GM18861 (cell line): ENCODE measurements around the gene CSTF3.
"Not testable (repeated sequence)": the region's sequence is repeated elsewhere in the genome, so short reads cannot be mapped to it uniquely, and the experiment has no call there.

Experiments
- ATAC-seq: cut with Tn5 transposase; IDR thresholded peaks from one replicate; pipeline ENCODE4 v1.9.1; 2021; ENCODE audit not compliant: unreplicated experiment

Gene CSTF3

DNA sequence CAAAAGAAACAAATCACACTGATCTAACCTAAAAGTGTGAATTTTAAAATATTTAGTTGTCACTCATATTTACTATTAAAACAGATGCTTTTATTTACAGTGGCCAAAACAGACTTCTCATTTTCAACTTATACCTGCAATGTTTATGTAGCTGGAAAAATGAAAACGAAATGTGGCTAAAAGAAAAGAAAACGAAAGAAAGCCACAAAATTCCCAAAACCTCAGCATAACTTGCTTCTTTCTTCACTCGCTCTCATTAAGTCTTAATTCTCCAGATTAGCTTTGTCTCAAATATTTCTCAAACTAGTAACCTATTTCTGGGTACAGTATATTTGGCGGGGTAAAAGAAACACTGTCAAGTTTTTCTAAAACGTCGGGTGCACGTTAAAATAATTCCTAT is 693 bp downstream of the CSTF3 start:
- ATAC-seq: no peak

DNA sequence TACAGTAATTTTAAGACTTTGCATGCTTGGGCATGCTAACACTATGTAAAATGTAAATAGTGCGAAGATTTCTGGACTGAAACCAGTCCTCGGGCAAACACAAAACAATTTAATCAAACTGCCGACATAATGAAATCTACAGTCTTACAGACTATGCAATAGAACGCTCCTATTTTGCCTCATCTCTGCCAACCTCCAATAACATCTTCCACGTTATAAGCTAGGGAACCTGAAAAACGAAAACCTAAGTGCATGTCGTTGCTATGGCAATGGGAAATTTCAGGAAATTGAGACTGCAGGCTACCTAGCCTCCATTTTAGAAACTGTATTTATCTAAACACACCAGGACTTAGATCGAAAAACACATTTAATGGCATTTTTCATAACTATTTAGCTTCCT is 1.1 kb downstream of the CSTF3 start:
- ATAC-seq: no peak

DNA sequence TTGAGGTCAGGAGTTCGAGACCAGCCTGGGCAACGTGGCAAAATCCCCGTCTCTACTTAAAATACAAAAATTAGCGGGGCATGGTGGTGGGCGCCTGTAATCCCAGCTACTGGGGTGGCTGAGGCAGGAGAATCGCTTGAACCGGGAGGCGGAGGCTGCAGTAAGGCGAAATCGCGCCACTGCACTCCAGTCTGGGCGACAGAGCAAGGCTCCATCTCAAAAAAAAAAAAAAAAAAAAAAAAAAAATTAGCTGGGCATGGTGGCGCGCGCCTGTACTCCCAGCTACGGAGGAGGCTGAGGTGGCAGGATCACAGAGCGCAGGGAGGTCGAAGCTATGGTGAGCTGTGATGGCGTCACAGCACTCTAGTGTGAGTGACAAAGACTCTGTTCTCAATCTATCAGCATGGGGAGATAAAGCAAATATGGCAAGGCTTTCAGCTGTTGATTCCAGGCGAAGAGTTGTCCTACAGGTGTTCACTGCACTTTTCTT is 1.9 kb downstream of the CSTF3 start:
- not testable (repeated sequence) for ATAC-seq

DNA sequence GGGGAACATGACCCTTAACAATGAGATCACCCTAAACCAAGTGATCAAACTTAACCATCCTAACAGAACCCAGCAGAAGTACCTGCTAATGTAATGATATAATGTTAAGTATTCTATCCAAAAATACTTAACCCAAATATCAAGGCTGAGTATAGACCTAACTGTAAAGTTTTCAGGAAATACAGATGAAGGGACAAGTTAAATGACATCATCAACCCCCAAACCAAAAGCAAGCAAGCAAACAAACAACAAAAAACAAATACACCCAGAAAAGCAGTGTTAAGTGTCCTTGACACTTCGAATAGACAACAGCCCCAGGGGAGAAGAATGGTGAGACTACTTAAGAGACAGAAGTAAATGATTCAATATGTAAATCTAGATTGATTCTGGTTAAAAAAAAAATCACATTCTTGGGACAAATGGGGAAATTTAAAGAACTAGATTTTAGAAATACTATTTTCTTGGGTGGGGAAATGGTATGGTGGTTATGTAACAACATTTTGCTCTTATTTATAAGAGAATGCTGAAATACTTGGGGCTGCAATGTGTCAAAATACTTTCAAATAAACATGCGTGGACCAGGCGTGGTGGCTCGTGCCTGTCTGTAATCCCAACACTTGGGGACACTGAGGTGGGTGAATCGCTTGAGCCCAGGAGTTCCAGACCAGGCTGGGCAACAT is 2.5 kb downstream of the CSTF3 start:
- peak; percentile 30 for ATAC-seq

DNA sequence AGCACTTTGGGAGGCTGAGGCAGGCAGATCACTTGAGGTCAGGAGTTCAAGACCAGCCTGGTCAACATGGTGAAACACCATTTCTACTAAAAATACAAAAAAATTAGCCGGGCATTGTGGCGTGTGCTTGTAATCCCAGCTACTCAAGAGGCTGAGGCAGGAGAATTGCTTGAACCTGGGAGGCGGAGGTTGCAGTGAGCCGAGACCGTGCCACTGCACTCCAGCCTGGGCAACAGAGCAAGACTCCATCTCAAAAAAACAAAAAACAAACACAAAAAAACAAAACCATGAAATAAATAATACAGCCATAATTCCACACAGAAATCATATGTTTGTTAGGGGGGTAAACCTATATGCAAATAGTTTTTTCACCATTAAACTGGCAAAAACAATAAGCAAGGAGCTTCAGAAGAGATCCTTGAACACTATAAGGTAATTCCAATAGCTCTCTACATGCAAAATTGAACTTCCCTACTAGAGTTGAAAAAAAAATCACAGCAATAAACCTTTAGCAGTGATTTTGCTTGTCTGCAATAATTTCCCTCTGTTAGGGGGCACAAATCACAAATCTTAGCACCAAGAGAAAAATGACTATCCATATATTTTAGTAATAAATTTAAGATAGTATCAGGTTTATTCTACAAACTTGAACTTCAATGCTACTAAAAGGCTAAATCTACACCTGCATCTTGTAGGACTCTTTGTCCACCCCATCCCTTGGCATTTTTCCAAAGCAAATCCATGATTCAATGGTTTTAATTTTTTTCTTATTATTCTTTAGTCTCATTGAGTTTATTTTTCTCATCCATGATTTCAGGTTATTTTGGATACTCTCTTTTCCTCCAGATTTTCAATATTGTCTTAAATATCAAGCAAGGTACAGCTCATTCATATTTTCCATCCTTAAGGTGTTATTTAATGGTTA is 3.9 kb downstream of the CSTF3 start:
- ATAC-seq: no peak

DNA sequence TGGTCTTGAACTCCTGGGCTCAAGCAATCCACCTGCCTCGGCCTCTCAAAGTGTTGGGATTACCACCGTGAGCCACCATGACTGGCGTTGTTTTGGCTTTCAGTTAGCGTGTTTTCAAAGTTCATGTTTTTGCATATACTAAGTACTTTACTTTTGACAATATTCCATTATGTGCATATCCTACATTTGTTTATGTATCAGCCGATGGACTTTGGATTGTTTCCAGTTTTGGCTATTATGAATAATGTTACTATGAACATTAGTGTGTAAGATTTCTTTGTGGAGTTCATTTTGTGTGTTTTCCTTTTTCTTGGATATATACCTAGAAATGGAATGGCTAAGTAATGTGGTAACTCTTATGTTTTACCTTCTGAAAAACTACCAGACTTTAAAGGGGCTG is 9.9 kb downstream of the CSTF3 start:
- no peak for ATAC-seq

DNA sequence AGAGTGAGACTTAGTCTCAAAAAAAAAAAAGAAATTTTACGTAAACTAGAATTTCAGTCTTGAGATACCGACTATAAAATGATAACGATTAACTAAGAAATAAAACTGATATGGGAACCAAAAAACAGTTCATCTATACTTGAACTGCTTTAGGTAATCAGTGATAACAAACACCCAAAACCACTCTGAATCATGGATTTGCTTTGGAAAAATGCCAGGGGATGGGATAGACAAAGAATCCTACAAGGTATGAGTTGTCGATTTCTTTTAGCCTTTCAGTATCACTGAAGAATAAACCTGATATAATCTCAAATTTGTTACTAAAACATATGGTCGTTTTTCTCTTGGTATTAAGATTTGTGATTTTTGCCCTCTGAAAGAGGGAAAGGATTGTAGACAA is 13.7 kb downstream of the CSTF3 start:
- no peak for ATAC-seq

DNA sequence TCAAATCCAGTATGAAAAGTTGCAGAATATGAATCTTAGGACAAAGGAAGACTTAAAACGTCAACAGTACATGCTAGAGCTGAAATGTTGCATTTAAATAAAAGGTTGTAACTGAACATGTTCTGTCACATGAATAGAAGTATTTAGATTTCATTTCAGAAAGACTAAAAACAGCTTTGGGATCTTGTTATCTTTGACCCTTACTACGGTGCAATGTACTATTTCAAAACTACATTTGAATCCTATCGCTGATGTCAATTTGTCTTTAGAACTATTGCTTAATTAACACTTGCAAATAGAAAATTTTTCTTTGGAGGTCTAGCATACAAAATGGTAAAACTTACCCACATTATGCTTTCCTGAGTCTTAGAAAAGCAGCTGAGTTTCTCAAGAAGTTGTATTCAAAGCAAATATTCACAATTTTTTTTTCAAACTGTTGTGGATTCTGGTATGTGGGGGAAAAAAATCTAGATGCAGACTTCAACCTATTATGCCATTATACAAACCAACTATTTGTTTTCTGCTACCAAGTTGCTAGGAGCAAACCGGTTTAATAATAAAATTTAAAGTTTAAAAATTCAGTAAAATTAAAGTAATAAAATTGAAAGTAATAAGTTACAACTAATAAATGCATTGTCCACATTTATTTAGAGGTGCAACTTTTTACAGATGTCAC is 25.4 kb downstream of the CSTF3 start:
- no peak for ATAC-seq

DNA sequence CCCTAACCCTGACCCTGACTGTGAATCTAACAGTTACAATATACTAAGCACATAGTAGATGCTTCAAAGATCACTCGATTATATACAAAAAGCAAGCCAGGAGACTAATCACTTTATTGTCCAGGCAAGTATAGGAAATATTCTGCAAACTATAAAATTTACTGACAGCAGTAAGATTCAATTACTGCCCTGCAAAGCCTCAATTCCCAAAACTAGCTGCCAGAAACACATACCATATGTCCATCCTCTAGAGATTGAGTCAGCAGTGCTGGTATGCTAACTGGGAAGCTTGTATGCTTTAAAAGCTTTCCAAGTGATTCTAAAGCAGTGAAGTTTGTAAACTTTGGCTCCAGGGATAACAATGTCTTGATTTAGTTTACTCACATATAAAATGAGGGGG is 26.1 kb downstream of the CSTF3 start:
- no peak for ATAC-seq

DNA sequence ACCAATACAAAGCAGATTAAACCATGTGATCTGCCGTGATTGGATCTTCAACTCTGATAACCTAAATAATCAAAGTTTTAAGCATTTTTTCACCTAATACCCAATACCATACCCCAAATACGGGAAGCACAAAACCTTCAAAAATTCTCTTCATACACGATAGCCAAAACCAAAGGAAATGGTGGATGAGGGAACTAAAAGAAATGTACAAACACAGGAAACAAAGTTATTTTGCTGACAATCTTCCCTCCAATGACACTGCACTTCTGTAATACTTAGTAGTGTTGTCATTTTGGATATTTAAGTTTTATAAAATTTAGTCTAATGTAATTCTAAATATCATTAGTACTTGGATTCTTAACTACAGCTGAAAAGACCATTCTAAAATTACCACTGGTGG is 27.0 kb downstream of the CSTF3 start:
- no peak for ATAC-seq

DNA sequence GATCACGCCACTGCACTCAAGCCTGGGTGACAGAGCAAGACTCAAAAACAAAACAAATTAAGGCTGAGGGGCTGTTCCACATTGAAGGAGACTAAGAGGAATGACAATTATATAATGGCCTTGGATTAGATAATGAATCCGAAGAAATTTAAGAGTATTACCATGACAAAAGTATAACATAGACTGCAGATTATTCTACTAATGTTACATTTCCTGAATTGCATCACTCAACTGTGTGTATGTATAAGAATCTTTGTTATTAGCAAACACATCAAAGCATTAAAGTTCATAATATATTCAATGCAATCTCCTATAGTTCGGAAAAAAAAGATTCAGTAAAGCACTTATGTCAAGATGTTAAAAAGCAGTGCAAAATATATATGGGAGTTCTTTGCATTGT is 27.5 kb downstream of the CSTF3 start:
- no peak for ATAC-seq

DNA sequence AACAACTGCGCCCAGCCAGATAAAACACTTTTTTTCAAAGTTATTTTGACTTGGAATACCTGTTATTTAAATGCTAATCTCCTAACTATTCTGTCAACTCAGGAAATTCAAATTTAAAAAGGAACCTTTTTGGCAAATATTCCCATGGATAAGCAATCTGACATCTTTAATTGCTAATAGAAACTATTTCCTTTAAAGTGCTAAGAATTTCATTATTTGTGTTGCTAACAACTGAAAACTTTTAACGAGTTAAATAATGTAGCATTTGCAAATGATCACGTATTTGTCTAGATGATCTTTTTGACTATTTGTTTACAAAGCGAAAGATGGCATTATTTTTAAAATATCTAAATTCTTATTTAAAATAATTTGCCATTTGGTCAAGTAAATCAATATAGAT is 28.8 kb downstream of the CSTF3 start:
- no peak for ATAC-seq

DNA sequence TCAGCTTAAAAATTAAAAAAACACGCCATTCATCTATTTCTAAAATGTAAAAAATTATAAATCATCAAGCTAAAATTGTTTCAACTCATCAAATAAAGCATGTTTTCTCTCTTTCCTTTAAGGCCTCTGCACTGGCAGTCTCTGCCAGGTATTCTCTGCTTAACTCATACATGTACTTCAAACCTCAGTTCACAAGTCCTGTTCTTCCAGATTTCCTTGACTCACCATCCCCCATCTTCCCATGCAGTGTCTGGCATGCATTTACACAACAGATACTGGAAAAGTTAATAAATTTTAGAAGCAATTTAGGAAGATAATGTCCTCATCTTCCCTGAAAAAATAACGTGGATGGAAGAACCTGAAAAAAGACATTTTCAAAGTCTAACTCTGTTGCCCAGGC is 32.5 kb downstream of the CSTF3 start:
- ATAC-seq: no peak

DNA sequence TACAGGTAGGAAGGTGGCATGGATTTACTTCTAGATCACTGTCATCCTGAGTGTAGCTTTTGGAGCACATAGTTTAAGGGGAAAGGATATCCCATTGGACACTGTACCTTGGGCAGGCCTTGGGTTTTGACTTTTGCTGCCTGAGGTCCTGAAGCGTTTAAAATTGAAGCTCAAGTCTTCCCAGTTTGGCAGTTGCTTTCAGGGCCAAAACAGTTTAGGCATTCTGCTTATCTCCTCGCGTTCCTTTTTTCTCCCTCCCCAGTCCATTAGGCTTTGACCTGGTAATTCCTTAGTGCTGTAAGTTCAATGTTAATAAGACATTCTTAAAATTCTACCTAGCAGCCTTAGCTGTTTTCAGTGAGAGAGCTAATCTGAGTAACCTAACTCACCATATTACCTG is 35.7 kb downstream of the CSTF3 start:
- ATAC-seq: no peak

DNA sequence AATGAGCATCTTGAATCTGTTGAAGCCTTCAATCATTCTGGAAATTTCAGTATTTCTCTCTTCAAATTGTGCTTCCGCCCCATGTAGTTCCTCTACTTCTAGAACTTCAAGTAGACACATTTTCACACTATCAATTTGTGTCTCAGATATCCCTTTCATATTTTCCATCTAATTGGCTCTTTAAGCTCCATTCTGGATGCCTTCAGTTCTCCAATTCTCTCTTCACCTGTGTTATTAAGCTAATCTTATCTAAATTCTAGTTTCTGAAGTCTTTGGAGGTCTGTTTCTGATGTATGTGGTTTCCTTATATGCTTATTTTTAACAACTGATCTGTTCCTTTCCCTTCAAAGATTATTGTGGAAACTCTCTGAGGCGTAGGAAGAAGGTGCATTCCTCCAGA is 36.3 kb downstream of the CSTF3 start:
- no peak for ATAC-seq

DNA sequence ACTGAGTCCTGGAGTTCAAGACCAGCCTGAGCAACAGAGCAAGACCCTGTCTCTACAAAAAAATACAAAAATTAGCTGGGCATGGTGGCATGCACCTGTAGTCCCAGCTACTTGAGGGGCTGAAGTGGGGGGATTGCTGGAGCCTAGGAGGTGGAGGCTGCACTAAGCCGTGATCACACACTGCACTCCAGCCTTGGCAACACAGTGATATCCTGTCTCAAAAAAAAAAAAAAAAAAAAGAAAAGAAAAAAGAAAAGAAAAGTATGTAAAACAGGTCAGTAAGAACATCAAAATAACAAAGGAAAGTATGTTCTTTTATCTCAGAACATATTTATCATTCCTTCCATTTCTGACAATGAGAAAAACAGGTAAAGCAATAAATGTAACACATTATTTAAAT is 38.6 kb downstream of the CSTF3 start:
- not testable (repeated sequence) for ATAC-seq

DNA sequence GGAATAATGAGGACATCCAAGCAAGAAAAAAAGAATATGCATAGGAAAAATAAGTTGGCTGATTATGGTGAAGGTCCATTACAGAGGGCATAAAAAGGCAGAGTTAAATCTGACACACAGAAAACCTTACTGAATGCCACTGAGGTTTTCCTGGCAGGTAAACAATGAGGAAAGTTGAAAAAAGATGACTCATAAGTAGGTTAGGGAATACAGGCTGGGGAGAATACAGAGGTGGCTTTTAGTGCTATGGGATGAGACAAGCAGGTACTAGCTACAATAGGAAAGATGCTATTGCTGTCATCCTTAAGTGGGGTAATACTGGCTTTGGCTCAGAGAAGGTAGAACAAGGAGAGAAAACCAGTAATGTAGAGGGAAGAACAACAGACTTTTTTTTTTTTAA is 44.7 kb downstream of the CSTF3 start:
- no peak for ATAC-seq

DNA sequence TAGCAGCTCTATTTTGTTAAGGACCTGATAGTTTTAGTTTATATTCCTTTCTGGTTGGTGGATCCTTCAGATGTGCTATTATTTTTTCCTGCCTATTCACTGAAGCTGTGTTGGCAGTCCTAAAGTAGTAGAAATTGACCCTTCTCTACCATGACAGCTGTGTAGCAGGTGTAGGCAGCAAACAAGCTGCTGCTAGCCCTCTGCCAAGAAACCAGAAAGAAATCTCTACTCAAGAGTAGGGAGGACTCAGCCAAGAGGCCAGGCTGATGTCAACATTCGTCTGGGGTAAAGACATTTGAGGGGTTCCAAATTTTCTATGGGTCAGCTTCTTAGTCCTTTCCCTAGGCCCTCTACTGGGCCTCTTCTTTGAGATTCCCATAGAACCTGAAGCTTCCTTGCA is 51.2 kb downstream of the CSTF3 start:
- ATAC-seq: no peak

DNA sequence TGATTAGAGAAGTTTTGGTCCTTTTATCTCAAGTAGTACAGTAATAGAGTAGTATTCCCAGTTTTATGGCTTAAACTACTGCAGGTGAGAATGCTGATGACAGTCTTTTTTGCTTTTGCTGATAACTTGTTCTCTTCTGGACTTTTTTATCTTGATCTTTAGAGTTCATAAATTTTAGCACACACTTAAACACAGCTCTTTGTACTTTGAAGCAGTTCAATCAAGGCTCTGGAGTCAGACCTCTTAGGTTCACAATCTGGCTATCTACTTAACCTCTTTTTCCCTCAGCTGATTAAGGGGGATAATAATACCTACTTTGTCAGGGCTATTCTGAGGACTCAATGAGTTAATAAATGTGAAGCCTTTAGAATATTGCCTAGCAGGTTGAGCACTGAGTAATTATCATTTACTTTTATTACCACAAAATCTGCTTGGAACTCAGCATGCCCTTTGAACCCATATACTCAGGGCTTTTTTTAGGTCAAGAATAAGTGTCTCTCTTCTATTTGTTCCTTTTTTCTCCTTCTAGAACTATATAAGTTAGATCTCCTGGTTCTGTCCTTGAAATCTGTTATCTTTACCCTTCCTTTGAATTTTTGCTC is 51.9 kb downstream of the CSTF3 start:
- ATAC-seq: no peak

DNA sequence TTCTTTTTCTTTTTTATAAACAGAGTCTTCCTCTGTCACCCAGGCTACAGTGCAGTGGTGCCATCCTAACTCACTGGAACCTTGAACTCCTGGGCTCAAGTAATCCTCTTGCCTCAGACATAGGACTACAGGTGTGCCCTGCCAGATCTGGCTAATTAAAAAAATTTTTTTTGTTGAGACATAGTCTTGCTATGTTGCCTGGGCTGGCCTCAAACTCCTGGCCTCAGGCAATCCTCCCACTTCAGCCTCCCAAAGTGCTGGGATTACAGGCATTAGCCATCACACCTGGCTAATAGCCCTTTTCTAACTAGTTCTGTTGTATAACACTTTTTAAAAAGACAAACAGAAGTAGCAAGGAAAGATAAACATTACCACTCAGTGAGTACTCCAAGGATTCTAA is 57.4 kb downstream of the CSTF3 start:
- no peak for ATAC-seq

DNA sequence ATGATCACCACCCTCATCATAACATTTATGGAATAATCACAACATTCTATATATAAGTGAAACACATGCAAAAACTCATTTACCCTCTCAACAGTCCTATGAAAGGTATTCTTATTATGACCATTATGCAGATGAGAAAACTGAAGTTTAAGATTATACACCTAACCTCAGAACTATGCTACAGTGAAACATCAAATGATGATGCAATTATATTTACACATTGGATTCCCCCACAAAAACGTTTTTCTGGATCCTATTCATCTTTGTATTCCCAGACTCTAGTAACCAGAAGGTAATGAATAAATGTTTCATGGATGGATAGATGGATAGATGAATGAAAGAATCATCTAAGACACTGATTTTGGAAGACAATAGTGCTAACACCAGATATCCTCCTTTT is 67.1 kb downstream of the CSTF3 start:
- no peak for ATAC-seq
